ENCODE results near the gene CDHR3.

GRCh38 chr7:106076537-106076936 lies 113.5 kb downstream of the CDHR3 start:
- no peak for TF ChIP-seq CTCF (conservative IDR thresholded peaks at IDR 0.05)
- TF ChIP-seq EZH2 (IDR thresholded peaks at IDR 0.05; ENCODE audit: low read depth): no peak
